ENCODE results near the gene EIF2AK2. TPM values are rescaled to one million over a fixed set of nuclear protein-coding genes. Genes with fewer than 3 reads are reported as not detected.

EIF2AK2 gene
- total RNA-seq, 6 experiments from 2014 or later = 10.2 to 19.0 (median 13.3) TPM

- no peaks in the 10 kb centered on the region for H3K27me3 ChIP-seq
- intact Hi-C loops (cut with DNase I) = no loop called here
- H3K4me1 ChIP-seq = peaks cover 0 to 4% (median 0%) of the 10 kb centered on the region in 4 donors
- ATAC-seq = no peak
- H3K4me3 ChIP-seq = no peak overlapping the region
- no peaks in the 10 kb centered on the region for H3K36me3 ChIP-seq
- no peak for DNase-seq
- 50% methylated on average over 1 of the region's 1 CpG for WGBS (ENCODE audit: insufficient coverage, low coverage, low lambda C conversion rate, missing lambda C conversion rate)
- no peak for TF ChIP-seq POLR2A (IDR thresholded peaks at IDR 0.05)
- no peak for TF ChIP-seq CTCF (IDR thresholded peaks at IDR 0.05)
- no peak overlapping the region for H3K27ac ChIP-seq
- no peaks in the 10 kb centered on the region for H3K9me3 ChIP-seq
Observed at GRCh38 chr2:37164757-37165156, 8.0 kb upstream of the EIF2AK2 start.

GRCh38 chr2:37156071-37156856, 516 bp downstream of the EIF2AK2 start:
- TF ChIP-seq POLR2A (IDR thresholded peaks at IDR 0.05) (no peak), CTCF (IDR thresholded peaks at IDR 0.05) (no peak)
- Histone ChIP-seq H3K4me3 (peak overlapping the region; percentile 76 to 96 (median 87)), H3K27ac (peak overlapping the region; percentile 81 to 93 (median 92)), H3K4me1 (peaks cover 0 to 8% (median 0%) of the 10 kb centered on the region in 4 donors), H3K27me3 (no peaks in the 10 kb centered on the region), H3K36me3 (no peaks in the 10 kb centered on the region), H3K9me3 (no peaks in the 10 kb centered on the region)
- intact Hi-C loops (cut with DNase I) = no loop called here
- peak; percentile 45 to 59 (median 54) for ATAC-seq
- DNase-seq = no peak
- WGBS (ENCODE audit: insufficient coverage, low coverage, low lambda C conversion rate, missing lambda C conversion rate) = under 1% methylated on average over 16 of the region's 27 CpGs

GRCh38 chr2:37154785-37155184, 2.0 kb downstream of the EIF2AK2 start:
- H3K27ac ChIP-seq = no peak overlapping the region

GRCh38 chr2:37153224-37153623, 3.6 kb downstream of the EIF2AK2 start:
- H3K4me1 ChIP-seq = peaks cover 0 to 14% (median 3%) of the 10 kb centered on the region in 4 donors
- no peaks in the 10 kb centered on the region for H3K9me3 ChIP-seq
- no peak for DNase-seq
- no peaks in the 10 kb centered on the region for H3K27me3 ChIP-seq
- no peak for TF ChIP-seq CTCF (IDR thresholded peaks at IDR 0.05)
- ATAC-seq = no peak
- intact Hi-C loops (cut with DNase I) = no loop called here
- WGBS (ENCODE audit: insufficient coverage, low coverage, low lambda C conversion rate, missing lambda C conversion rate) = 84% methylated on average over 5 of the region's 5 CpGs
- H3K36me3 ChIP-seq = no peaks in the 10 kb centered on the region
- H3K27ac ChIP-seq = no peak overlapping the region
- H3K4me3 ChIP-seq = no peak overlapping the region

More at GRCh38 chr2:37154785-37155184, 2.0 kb downstream of the EIF2AK2 start:
- Histone ChIP-seq H3K4me1 (peaks cover 0 to 12% (median 3%) of the 10 kb centered on the region in 4 donors), H3K36me3 (no peaks in the 10 kb centered on the region), H3K27me3 (no peaks in the 10 kb centered on the region), H3K4me3 (no peak overlapping the region), H3K9me3 (no peaks in the 10 kb centered on the region)
- TF ChIP-seq POLR2A (IDR thresholded peaks at IDR 0.05) (no peak), CTCF (IDR thresholded peaks at IDR 0.05) (no peak)
- ATAC-seq (no peak), DNase-seq (no peak)
- intact Hi-C loops (cut with DNase I) = no loop called here
- WGBS (ENCODE audit: insufficient coverage, low coverage, low lambda C conversion rate, missing lambda C conversion rate) = 87% methylated on average over 4 of the region's 4 CpGs
